SJCRH30 (cell line): ENCODE data around the gene NOTCH3. TPM values are rescaled to one million over a fixed set of nuclear protein-coding genes. Genes with fewer than 3 reads are reported as not detected.

Experiments
- DNase-seq, 2 experiments: peaks; one replicate each; pipeline ENCODE4 v3.0.0-alpha.2; 2015 to 2020
- H3K27ac ChIP-seq: fragments of 250-450 bp; sonication (Bioruptor Pico); 2 replicates; pipeline ENCODE4 v1.5.1; 2020; ENCODE audit warnings: mild to moderate bottlenecking, moderate library complexity
- H3K27me3 ChIP-seq: fragments of 250-450 bp; sonication (Bioruptor Pico); 2 replicates; pipeline ENCODE4 v1.5.1; 2020; ENCODE audit warnings: mild to moderate bottlenecking, moderate library complexity
- H3K36me3 ChIP-seq: fragments of 250-450 bp; sonication (Bioruptor Pico); 2 replicates; pipeline ENCODE4 v1.5.1; 2020; ENCODE audit warnings: mild to moderate bottlenecking, moderate library complexity
- H3K4me1 ChIP-seq: fragments of 250-450 bp; sonication (Bioruptor Pico); 2 replicates; pipeline ENCODE4 v1.5.1; 2020; ENCODE audit warnings: mild to moderate bottlenecking, moderate library complexity
- H3K4me3 ChIP-seq: fragments of 250-450 bp; sonication (Bioruptor Pico); 2 replicates; pipeline ENCODE4 v1.5.1; 2020; ENCODE audit warnings: mild to moderate bottlenecking, moderate library complexity
- H3K9me3 ChIP-seq: fragments of 250-450 bp; sonication (Bioruptor Pico); replicated peaks from 2 replicates; pipeline ENCODE4 v1.5.1; 2020; ENCODE audit warnings: mild to moderate bottlenecking, moderate library complexity
- total RNA-seq: library from RNA; depleted of rRNA; stranded (reverse); fragments of >200 nt; shearing (Covaris generic); gene quantifications from 2 replicates; pipeline ENCODE4 v1.2.3, GENCODE V29; 2014

The NOTCH3 gene
- total RNA-seq, 1 experiment from 2014 or later: 43.7 TPM

DNA sequence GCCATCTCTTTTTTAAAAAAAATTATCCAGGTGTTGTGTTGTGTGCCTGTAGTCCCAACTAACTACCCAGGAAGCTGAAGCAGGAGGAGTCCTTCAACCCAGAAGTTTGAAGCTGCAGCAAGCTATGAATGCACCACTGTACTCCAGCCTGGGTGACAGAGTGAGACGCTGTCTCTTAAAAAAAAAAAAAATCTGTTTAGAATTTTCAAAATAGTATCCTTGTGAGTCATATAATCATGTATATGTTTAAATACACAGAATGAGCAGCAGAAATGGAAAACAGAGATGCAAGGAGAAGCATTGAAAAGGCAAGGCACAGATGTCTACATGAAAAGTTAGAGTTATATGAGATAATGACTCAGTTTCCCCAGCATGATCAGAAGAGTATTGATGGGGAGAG lies 62.4 kb downstream of the NOTCH3 start:
- H3K4me3 ChIP-seq: no peak overlapping the region
- no peaks in the 10 kb centered on the region for H3K36me3 ChIP-seq
- DNase-seq: no peak
- no peak overlapping the region for H3K27ac ChIP-seq
- H3K9me3 ChIP-seq: peaks cover 4% of the 10 kb centered on the region; the same call in 1 of the 2 replicates
- no peaks in the 10 kb centered on the region for H3K4me1 ChIP-seq
- H3K27me3 ChIP-seq: no peaks in the 10 kb centered on the region

DNA sequence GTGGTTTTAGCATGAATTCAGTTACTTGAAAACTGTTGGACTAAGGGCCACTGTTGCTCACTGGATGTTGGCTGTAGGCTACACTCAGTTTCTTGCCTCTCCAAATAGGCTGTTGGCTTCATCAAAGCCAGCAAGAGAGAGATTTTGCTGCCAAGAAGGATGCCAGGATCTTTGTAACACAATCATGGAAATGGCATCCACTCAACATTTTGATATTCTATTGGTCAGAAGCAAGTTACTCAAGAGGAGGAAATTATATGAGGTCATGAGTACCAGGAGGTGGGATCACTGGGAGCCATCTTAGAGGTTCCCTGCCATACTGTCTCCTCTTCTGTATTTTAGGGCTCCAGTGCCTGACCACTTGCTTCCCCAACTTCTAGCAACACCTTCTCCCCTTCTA lies 63.0 kb downstream of the NOTCH3 start:
- no peaks in the 10 kb centered on the region for H3K27me3 ChIP-seq
- H3K4me1 ChIP-seq: no peaks in the 10 kb centered on the region
- DNase-seq: no peak
- no peaks in the 10 kb centered on the region for H3K36me3 ChIP-seq
- no peak overlapping the region for H3K4me3 ChIP-seq
- no peak overlapping the region for H3K27ac ChIP-seq
- peaks cover 4% of the 10 kb centered on the region; the same call in 1 of the 2 replicates for H3K9me3 ChIP-seq

DNA sequence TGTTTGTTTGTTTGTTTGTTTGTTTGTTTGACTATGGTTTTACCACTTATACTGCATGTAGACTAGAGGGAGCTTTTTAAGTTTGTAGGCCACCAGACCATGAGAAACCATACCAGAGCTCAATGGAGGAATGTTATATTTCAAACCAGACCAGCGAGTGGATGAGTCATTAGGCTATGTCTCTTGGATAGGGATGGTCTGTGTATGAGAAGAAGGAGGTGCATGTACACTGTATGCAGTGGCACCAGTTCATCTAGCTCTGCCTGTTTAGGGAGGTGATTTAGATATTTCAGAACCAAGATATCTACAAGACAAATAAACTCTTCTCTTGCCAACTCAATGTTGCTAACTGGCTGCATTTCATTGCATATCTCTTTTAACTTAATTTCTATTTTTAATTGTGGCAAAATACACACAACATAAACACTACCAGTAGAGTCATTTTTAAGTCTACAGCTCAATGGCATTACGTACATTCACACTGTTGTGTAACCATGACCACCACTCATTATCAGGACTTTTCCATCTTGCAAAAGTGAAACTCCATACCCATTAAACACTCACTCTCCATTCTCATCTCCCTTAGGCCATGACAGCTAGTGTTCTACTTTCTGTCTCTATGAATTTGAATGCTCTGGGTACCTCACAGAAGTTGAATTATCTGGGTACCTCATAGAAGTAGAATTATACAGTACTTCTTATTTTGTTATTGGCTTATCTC lies 64.4 kb downstream of the NOTCH3 start:
- Histone ChIP-seq H3K27ac (no peak overlapping the region), H3K36me3 (no peaks in the 10 kb centered on the region), H3K27me3 (no peaks in the 10 kb centered on the region), H3K4me1 (no peaks in the 10 kb centered on the region), H3K4me3 (no peak overlapping the region), H3K9me3 (peaks cover 5% of the 10 kb centered on the region; the same call in 1 of the 2 replicates)
- no peak for DNase-seq

DNA sequence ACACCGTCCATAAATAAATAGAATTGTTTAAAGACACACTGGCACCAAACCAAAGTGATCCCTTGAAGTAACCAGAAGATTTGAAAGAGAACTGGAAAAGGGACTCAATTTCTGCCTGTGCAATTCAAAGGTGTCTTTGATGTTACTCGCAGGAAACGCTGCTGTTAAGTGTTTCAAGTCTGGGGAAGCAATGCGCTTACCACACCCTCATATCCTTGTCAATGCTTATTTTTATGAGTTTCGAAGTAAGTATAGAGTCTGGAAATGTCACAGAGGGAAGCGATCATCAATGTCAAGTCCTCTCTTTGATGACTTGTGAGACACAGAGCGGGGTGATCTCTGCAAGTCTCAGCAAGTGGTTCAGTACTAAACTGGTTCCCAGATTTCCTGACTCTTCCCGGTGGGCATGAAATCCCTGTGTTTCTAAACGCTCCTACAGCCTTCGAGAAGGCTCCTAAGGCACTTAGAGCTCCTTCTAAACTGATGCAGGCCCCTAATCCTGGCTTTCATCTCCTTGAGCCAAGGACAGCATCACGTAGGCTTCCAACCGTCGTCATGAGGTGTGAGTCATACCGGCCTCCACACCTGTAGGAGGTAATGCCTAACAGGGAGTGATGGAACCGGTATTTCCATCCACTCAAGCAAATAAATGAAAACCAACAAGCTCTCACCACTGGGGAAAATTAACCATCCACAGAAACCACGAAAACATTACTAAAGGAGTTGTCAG lies 70.8 kb downstream of the NOTCH3 start:
- no peak for DNase-seq
- Histone ChIP-seq H3K4me3 (no peak overlapping the region), H3K9me3 (peaks cover 4% of the 10 kb centered on the region; the same call in 1 of the 2 replicates), H3K27me3 (no peaks in the 10 kb centered on the region), H3K27ac (no peak overlapping the region), H3K36me3 (no peaks in the 10 kb centered on the region), H3K4me1 (peaks cover 7% of the 10 kb centered on the region; the same call in 1 of the 2 replicates)

DNA sequence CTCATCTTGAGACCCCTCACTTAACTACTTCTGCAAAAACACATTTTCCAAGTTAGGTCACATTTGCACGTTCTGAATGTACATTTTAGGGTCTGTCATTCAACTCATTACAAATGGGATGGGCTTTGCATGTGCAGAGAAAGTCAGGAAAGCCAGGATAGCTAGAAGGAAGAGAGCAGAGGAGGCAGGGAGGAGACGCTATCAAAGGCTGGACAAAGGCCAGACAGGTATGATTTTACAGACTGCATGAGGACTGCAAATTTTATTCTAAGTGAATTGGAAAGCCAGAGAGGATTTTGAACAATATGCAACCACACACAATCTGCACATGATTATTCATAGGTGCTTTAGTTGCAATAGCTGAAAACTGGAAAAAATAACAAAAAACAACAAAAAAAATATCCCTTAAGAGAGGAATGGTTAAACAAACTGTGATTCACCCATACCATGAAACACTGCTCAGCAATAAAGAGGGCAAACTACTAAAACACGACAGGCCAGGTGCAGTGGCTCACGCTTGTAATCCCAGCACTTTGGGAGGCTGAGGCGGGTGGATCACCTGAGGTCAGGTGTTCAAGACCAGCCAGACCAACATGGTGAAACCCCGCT lies 72.5 kb downstream of the NOTCH3 start:
- peaks cover 11% of the 10 kb centered on the region; the same call in 1 of the 2 replicates for H3K4me1 ChIP-seq
- H3K27ac ChIP-seq: no peak overlapping the region
- H3K4me3 ChIP-seq: no peak overlapping the region
- no peaks in the 10 kb centered on the region for H3K36me3 ChIP-seq
- no peaks in the 10 kb centered on the region for H3K27me3 ChIP-seq
- no peak for DNase-seq
- H3K9me3 ChIP-seq: peaks cover 4% of the 10 kb centered on the region; the same call in 1 of the 2 replicates

DNA sequence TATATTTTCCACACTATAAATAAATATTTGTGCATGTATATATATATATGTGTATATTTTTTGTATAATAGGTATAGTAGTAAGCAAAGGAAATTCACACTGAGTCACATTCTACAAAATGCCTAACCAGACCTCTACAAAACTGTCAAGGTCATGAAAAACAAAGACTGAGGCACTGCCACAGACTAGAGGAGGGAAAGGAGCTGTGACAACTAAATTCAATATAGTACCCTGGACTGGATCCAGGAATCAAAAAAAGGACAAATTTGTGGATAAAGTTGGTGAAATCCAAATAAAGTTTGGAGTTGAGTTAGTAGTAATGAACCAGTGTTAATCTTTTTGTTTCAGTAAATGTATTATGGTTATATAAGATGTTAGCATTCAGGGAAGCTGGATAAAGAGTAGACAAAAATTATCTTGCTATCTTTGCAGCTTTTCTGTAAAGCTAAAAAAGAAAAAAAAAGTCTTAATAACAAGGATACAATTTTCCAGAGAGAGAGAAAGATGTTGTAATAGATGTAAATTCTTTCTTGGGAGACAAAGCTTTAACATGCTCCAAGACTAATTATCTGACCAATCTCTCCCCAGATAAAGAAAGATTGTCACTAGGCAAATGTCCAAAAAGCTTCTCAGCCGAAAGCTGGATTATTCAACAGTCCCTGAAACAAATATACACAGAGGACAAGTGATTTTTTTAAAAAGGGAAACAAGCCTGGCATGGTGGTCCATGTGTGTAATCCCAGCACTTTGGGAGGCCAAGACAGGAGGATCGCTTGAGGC lies 74.5 kb downstream of the NOTCH3 start:
- Histone ChIP-seq H3K36me3 (0 out of 2 replicates have a peak, but pooled peaks cover 7% of the 10 kb centered on the region), H3K27ac (peak overlapping the region; percentile 2; the same call in 1 of the 2 replicates), H3K27me3 (no peaks in the 10 kb centered on the region), H3K4me1 (peaks cover 11% of the 10 kb centered on the region; the same call in 1 of the 2 replicates), H3K9me3 (peaks cover 2% of the 10 kb centered on the region; the same call in 1 of the 2 replicates), H3K4me3 (peak overlapping the region; percentile 72)
- peak in 1 of 2 experiments; percentile 39 for DNase-seq

DNA sequence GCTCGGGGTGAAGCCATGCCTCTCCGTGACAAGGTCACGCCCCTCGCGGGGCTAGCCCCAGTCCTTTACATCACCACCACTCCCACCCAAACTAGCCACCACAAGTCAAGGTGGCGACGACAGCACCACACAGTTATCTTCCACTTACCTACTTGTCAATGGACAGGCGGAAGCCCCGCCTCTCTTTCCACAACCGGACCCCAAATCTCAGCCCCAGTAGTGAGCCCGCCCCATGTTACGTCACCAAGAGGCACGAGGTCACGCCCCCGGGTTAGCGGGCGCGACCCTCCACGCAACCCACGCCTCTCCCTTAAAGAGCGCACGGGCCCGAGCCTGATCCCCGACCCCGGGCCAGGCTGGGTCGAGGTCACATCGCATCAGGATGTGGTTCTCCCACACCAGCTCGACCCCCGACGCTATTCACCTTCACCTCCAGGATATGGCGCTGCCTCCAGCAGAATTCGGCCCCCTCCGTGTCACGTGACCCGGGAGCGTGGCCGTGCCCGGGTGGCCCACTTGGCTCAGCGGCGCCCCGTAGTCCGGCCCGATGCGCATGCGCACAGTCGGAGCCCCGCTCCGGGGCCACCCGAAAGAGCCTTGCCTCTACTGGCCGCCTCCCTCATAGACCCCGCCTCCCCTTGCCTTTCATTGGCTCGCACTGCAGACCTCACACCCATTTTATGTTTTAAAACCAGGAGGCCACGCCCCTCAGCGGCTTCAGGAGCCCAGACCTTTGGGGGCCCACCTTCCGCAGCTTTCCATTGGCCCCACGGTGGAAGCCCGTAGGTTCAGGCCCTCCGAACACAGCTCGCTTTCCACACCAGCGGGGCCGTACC lies 75.3 kb downstream of the NOTCH3 start:
- H3K27me3 ChIP-seq: no peaks in the 10 kb centered on the region
- H3K4me1 ChIP-seq: peaks cover 11% of the 10 kb centered on the region; the same call in 1 of the 2 replicates
- peak; percentile 100 for DNase-seq
- peak overlapping the region; percentile 72 for H3K27ac ChIP-seq
- H3K9me3 ChIP-seq: no peaks in the 10 kb centered on the region
- peaks cover 9% of the 10 kb centered on the region for H3K36me3 ChIP-seq
- peak overlapping the region; percentile 72 for H3K4me3 ChIP-seq

DNA sequence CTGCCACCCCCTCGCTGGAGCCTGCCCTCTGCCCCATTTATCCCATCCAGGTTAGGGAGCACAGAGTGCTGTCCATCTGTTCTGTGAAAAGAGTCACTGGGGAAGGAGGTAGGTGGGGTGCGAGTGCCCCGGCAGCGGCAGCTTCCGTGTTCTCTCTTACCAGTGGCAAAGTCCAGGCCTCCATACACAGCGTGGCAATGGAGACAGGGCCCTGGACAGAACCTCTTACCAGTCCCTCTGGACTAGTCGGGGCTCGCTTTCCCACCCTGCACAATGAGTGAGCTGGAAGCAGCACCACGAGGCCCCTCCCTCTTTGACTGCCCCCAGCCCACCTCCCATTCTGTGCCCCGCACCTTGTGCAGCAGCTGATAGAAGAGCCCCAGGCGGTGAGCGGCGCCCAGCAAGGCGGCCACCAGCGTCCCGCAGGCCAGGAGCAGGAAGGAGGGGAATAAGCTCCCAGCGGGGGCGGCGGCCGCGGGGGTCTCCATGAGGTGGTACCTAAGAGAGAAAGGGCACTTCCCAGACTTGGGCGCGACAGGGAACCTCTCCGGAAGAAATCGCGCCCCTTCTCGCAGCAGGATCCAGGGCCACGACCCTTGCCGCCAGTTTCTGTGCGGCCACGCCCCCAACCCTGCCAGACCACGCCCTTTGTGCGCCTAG lies 76.1 kb downstream of the NOTCH3 start:
- Histone ChIP-seq H3K9me3 (no peaks in the 10 kb centered on the region), H3K4me3 (peak overlapping the region; percentile 72), H3K4me1 (peaks cover 11% of the 10 kb centered on the region; the same call in 1 of the 2 replicates), H3K27me3 (no peaks in the 10 kb centered on the region), H3K36me3 (peaks cover 17% of the 10 kb centered on the region), H3K27ac (peak overlapping the region; percentile 72)
- DNase-seq: no peak

DNA sequence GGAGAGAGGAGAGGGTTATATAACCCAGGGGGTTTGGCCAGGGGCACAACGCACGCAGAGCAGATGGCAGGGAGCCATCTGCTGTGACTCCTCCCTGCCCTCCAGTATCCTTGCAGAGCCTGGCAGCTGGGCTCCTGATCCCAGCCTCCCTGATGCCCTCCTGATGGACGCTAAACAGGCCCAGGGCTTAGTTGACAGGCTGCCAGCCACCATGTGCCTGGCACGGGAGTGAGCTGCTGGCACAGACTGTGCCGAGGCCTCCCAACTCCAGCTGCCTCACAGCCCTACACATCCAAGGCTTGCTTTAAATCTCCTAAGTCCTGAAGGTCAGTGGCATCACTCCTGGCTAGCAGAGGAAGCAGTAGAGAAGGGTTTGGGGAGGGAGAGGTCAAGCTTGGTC lies 76.9 kb downstream of the NOTCH3 start:
- Histone ChIP-seq H3K27me3 (no peaks in the 10 kb centered on the region), H3K9me3 (no peaks in the 10 kb centered on the region), H3K4me3 (no peak overlapping the region), H3K36me3 (peaks cover 25% of the 10 kb centered on the region), H3K4me1 (peaks cover 11% of the 10 kb centered on the region; the same call in 1 of the 2 replicates), H3K27ac (no peak overlapping the region)
- DNase-seq: no peak

DNA sequence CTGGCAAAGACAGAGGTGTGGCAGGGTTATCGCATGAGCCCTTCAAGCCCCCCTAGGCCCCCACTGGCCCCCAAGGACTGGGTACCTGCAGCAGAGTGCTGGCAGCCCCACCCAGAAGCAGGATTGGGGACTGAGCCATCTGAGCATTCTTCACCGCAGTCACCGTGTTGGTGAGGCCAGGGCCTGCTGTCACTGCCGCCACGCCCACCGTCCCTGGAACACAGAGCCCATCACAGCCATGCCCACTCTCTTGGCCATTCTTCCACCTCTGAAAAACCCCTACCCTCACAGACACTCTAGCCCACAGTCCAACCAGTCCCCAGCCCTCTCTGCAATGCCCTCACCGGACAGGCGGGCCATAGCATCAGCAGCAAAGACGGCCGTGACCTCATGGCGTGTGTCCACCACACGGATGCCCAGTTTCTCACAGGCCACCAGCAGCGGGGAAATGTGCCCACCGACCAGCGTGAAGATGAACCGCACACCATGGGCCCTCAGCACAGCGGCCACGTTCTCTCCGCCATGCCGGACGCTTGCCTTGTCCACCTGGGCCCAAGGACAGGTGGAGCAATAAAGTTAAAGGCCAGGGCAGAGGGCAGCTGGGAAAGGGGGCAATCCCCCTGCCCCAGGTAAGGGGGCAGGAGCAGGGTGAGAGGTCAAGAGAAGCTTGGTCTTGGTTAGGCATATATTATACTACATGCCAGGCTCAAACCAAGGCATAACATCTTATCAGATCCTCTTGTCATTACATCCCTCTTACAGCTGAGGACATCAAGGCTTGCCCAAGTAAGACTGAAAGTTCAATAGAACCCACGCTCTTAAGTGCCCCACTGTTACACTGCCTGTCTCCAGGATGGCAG lies 77.5 kb downstream of the NOTCH3 start:
- Histone ChIP-seq H3K9me3 (no peaks in the 10 kb centered on the region), H3K4me3 (no peak overlapping the region), H3K36me3 (peaks cover 31% of the 10 kb centered on the region), H3K27ac (no peak overlapping the region), H3K27me3 (no peaks in the 10 kb centered on the region), H3K4me1 (peaks cover 11% of the 10 kb centered on the region; the same call in 1 of the 2 replicates)
- no peak for DNase-seq

DNA sequence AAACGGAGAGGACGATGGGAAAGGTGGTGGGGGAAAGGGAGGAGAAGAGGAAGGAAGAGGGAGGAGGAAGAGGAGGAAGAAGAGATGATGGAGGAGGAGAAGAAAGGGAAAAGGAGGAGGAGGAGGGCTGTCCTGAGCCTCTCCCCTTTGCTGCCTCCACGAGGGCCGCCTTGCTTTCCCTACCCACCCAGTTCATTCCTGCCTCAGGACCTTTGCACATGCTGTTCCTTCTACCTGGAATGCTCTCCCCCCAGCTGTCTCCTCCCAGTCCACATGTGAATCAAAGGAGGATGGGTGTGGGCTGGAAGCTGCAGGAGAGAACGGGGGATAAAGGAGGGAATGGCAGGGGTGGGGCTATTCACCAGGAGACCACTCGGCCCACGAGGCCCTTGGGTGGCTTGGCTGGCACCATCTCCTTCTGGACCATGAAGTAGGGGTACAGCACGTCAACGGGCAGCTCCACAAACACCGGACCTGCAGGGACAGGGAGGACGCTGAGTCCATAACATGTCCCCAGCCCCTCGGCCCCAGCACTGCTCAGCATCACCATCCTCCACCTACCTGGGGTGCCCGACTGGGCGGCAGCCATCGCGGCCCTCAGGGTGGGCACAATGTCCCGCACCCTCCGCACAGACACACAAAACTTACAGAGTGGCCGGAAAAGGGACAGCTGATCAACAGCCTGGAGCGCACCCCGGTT lies 78.3 kb downstream of the NOTCH3 start:
- H3K4me1 ChIP-seq: peaks cover 11% of the 10 kb centered on the region; the same call in 1 of the 2 replicates
- no peak overlapping the region for H3K4me3 ChIP-seq
- H3K9me3 ChIP-seq: no peaks in the 10 kb centered on the region
- DNase-seq: no peak
- no peak overlapping the region for H3K27ac ChIP-seq
- H3K27me3 ChIP-seq: no peaks in the 10 kb centered on the region
- peaks cover 39% of the 10 kb centered on the region for H3K36me3 ChIP-seq
